Peyer's patch (tissue), 4 donors: ENCODE data around the gene BPHL.

Experiments used
- POLR2A ChIP-seq, 2 donors: fragments of 450-650 bp; IDR thresholded peaks; one replicate each; pipeline ENCODE4 v1.5.1; 2017; ENCODE audit warnings: antibody characterized with exemption in 2 of 2, mild to moderate bottlenecking in 2 of 2, moderate library complexity in 2 of 2
- TF ChIP-seq, protein P1 (sequence below), 6 experiments: fragments of 450-650 bp in 4 of 6; fragments of 200-600 bp in 2 of 6; sonication (generic) in 1 of 6; IDR thresholded peaks; one replicate each; pipeline ENCODE4 v1.5.1; 2017 to 2019; ENCODE audit warnings: antibody characterized with exemption in 6 of 6, mild to moderate bottlenecking in 3 of 6, moderate library complexity in 1 of 6

DNA sequence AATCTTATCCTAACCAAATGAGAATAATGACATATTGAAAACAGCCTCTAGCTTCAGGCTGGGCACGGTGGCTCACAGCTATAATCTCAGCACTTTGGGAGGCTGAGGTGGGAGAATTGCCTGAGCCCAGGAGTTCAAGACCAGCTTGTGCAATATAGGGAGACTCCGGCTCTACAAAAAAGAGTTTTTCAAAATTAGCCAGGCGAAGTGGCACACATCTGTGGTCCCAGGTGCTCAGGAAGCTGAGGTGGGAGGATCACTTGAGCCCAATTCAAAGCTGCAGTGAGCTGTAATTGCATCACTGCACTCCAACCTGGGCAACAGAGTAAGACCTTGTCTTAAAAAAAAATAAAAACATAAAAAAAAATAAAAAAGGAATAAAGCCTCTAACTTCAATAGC is 34.2 kb downstream of the BPHL start:
- TF ChIP-seq, protein P1, sequence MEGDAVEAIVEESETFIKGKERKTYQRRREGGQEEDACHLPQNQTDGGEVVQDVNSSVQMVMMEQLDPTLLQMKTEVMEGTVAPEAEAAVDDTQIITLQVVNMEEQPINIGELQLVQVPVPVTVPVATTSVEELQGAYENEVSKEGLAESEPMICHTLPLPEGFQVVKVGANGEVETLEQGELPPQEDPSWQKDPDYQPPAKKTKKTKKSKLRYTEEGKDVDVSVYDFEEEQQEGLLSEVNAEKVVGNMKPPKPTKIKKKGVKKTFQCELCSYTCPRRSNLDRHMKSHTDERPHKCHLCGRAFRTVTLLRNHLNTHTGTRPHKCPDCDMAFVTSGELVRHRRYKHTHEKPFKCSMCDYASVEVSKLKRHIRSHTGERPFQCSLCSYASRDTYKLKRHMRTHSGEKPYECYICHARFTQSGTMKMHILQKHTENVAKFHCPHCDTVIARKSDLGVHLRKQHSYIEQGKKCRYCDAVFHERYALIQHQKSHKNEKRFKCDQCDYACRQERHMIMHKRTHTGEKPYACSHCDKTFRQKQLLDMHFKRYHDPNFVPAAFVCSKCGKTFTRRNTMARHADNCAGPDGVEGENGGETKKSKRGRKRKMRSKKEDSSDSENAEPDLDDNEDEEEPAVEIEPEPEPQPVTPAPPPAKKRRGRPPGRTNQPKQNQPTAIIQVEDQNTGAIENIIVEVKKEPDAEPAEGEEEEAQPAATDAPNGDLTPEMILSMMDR (IDR thresholded peaks at IDR 0.05), result no peak
- TF ChIP-seq POLR2A (IDR thresholded peaks at IDR 0.05), result no peak
